Smooth muscle cell (in vitro differentiated cells): ENCODE data around the gene OGDH. TPM values are rescaled to one million over a fixed set of nuclear protein-coding genes. Genes with fewer than 3 reads are reported as not detected.

ENCODE experiments used
- DNase-seq: peaks from one replicate; lab custom pipeline; 2025; ENCODE audit not compliant: unreplicated experiment; lab: John Stamatoyannopoulos, UW
- H2AFZ ChIP-seq: fragments of 200-600 bp; sonication (generic); 2 replicates; pipeline ENCODE4 v1.6.0; 2016; ENCODE audit warnings: antibody characterized with exemption, low read depth, mild to moderate bottlenecking
- H3F3A ChIP-seq: fragments of 200-600 bp; sonication (generic); 2 replicates; pipeline ENCODE4 v1.6.0; 2017; ENCODE audit warnings: antibody characterized with exemption, low read depth
- H3K27ac ChIP-seq: fragments of 200-600 bp; sonication (generic); 2 replicates; pipeline ENCODE4 v1.5.1; 2016; ENCODE audit warnings: low read depth, mild to moderate bottlenecking
- H3K27me3 ChIP-seq: fragments of 200-600 bp; sonication (generic); 2 replicates; pipeline ENCODE4 v1.6.1; 2016; ENCODE audit warnings: low read depth, mild to moderate bottlenecking
- H3K36me3 ChIP-seq: fragments of 200-600 bp; sonication (generic); 2 replicates; pipeline ENCODE4 v1.5.1; 2016; ENCODE audit warnings: low read depth
- H3K4me1 ChIP-seq: fragments of 200-600 bp; sonication (generic); 2 replicates; pipeline ENCODE4 v1.5.1; 2016; ENCODE audit warnings: low read depth
- H3K4me2 ChIP-seq: fragments of 200-600 bp; sonication (generic); 2 replicates; pipeline ENCODE4 v1.6.0; 2016; ENCODE audit warnings: mild to moderate bottlenecking
- H3K4me3 ChIP-seq: fragments of 200-600 bp; sonication (generic); 2 replicates; pipeline ENCODE4 v1.5.1; 2016; ENCODE audit warnings: mild to moderate bottlenecking
- H3K79me2 ChIP-seq: fragments of 200-600 bp; sonication (generic); 2 replicates; pipeline ENCODE4 v1.6.0; 2016; ENCODE audit warnings: low read depth, mild to moderate bottlenecking
- H3K9ac ChIP-seq: fragments of 200-600 bp; sonication (generic); 2 replicates; pipeline ENCODE4 v1.6.0; 2016; ENCODE audit warnings: low read depth
- H3K9me3 ChIP-seq: fragments of 200-600 bp; sonication (generic); replicated peaks from 2 replicates; pipeline ENCODE4 v1.5.1; 2016; ENCODE audit warnings: low read depth
- H4K20me1 ChIP-seq: fragments of 200-600 bp; sonication (generic); 2 replicates; pipeline ENCODE4 v1.6.0; 2016; ENCODE audit warnings: low read depth
- WGBS: methylation state at CpG from one replicate; pipeline ENCODE4 v1.1.7; 2016; ENCODE audit warnings: low lambda C conversion rate; 5-methylcytosine and 5-hydroxymethylcytosine counted together
- polyA plus RNA-seq: library from polyadenylated mRNA; unstranded; fragments of >200 nt; fragmentation: Nextera tagmentation; extraction: Ambion mirVana; gene quantifications from 2 replicates; pipeline ENCODE4 v1.2.1, GENCODE V29; 2016
- total RNA-seq: library from RNA; depleted of rRNA; stranded (reverse); fragments of >200 nt; gene quantifications from 2 replicates; pipeline ENCODE4 v1.2.3, GENCODE V29; 2014
- TF ChIP-seq, protein P1 (sequence below): fragments of 200-600 bp; sonication (generic); IDR thresholded peaks from 2 replicates; pipeline ENCODE4 v1.5.1; 2017; ENCODE audit warnings: borderline replicate concordance, mild to moderate bottlenecking, antibody characterized with exemption; ENCODE audit not compliant: insufficient read depth, poor library complexity, severe bottlenecking

Gene OGDH
- total and polyA plus RNA-seq, 2 experiments from 2014 or later, result 32.6 to 34.2 TPM

GRCh38 chr7:44738051-44738723, 131.8 kb downstream of the OGDH start:
- no peaks in the 10 kb centered on the region for H3K36me3 ChIP-seq
- H3K4me3 ChIP-seq, result no peak overlapping the region
- TF ChIP-seq, protein P1, sequence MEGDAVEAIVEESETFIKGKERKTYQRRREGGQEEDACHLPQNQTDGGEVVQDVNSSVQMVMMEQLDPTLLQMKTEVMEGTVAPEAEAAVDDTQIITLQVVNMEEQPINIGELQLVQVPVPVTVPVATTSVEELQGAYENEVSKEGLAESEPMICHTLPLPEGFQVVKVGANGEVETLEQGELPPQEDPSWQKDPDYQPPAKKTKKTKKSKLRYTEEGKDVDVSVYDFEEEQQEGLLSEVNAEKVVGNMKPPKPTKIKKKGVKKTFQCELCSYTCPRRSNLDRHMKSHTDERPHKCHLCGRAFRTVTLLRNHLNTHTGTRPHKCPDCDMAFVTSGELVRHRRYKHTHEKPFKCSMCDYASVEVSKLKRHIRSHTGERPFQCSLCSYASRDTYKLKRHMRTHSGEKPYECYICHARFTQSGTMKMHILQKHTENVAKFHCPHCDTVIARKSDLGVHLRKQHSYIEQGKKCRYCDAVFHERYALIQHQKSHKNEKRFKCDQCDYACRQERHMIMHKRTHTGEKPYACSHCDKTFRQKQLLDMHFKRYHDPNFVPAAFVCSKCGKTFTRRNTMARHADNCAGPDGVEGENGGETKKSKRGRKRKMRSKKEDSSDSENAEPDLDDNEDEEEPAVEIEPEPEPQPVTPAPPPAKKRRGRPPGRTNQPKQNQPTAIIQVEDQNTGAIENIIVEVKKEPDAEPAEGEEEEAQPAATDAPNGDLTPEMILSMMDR, result no peak
- no peak for DNase-seq
- H3K9ac ChIP-seq, result no peak overlapping the region
- H3K27me3 ChIP-seq, result no peaks in the 10 kb centered on the region
- H4K20me1 ChIP-seq, result no peaks in the 10 kb centered on the region
- H3F3A ChIP-seq, result peaks cover 5% of the 10 kb centered on the region
- no peak overlapping the region for H3K4me2 ChIP-seq
- H3K79me2 ChIP-seq, result no peaks in the 10 kb centered on the region
- no peaks in the 10 kb centered on the region for H3K9me3 ChIP-seq
- no peak overlapping the region for H3K27ac ChIP-seq
- WGBS, result 91% methylated on average over 4 of the region's 4 CpGs
- H2AFZ ChIP-seq, result no peak overlapping the region
- no peaks in the 10 kb centered on the region for H3K4me1 ChIP-seq

DNA sequence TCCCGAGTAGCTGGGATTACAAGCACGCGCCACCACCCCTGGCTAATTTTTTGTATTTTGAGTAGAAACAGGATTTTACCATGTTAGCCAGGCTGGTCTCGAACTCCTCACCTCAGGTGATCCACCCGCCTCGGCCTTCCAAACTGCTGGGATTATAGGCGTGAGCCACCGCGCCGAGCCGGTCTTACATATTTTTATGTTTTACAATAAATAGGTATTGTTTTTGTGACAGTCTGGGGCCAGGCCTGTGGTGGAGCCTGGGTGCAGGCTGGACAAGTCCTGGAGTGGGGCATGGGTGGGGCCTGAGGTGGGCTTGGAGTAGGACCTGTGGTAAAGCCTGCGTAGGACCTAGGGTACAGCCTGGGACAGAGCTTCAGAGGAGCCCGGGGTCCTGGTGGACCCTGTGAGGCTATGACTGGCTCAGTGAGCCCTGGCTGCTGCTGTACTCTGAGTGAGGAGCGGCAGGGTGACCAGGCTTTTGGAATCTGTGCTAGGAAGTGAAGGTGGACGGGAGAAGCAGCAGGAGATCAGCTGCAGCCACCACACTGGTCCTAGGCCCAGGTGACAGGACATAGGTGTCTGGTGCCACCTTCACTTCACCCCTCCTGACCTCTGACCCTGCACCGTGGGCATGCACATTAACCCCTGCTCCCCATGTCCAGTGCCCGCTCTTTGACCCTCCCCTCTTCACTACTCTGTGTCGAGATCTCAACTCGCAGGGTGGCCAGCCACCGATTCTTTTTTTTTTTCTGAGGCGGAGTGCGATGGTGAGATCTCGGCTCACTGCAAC, 132.6 kb downstream of the OGDH start:
- no peaks in the 10 kb centered on the region for H3K9me3 ChIP-seq
- H3F3A ChIP-seq, result peaks cover 5% of the 10 kb centered on the region
- no peak for DNase-seq
- H2AFZ ChIP-seq, result no peak overlapping the region
- no peak overlapping the region for H3K9ac ChIP-seq
- H3K27ac ChIP-seq, result no peak overlapping the region
- no peaks in the 10 kb centered on the region for H3K27me3 ChIP-seq
- H3K36me3 ChIP-seq, result no peaks in the 10 kb centered on the region
- TF ChIP-seq, protein P1, result no peak
- no peaks in the 10 kb centered on the region for H3K4me1 ChIP-seq
- H4K20me1 ChIP-seq, result no peaks in the 10 kb centered on the region
- no peak overlapping the region for H3K4me2 ChIP-seq
- WGBS, result 95% methylated on average over 23 of the region's 23 CpGs
- H3K4me3 ChIP-seq, result no peak overlapping the region
- H3K79me2 ChIP-seq, result no peaks in the 10 kb centered on the region

DNA sequence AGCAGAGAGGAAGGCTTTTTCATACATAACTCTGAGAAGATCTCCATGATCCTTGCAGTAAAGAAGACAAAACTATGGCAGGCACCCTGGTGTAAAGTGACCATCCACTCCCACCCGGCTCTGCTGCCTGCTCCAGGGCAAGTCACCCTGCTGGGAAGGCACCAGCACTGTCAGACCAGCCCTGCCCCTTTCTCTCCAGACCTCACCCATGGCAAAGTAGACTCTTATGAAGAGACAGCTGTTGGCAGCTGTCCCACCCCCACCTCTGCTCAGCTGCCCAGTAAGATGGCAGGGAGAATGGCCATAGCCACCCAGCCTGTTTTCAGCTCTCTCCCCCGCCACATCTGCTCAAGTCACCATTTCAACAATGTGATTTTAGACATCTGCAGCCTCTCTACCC, 133.6 kb downstream of the OGDH start:
- Histone ChIP-seq H3K36me3 (no peaks in the 10 kb centered on the region), H4K20me1 (no peaks in the 10 kb centered on the region), H2AFZ (no peak overlapping the region), H3K9me3 (no peaks in the 10 kb centered on the region), H3K9ac (no peak overlapping the region), H3K4me2 (no peak overlapping the region), H3K4me3 (no peak overlapping the region), H3K4me1 (no peaks in the 10 kb centered on the region), H3K27ac (no peak overlapping the region), H3K27me3 (no peaks in the 10 kb centered on the region), H3K79me2 (no peaks in the 10 kb centered on the region), H3F3A (peaks cover 5% of the 10 kb centered on the region)
- DNase-seq, result no peak
- 96% methylated on average over 2 of the region's 2 CpGs for WGBS
- TF ChIP-seq, protein P1, result no peak

DNA sequence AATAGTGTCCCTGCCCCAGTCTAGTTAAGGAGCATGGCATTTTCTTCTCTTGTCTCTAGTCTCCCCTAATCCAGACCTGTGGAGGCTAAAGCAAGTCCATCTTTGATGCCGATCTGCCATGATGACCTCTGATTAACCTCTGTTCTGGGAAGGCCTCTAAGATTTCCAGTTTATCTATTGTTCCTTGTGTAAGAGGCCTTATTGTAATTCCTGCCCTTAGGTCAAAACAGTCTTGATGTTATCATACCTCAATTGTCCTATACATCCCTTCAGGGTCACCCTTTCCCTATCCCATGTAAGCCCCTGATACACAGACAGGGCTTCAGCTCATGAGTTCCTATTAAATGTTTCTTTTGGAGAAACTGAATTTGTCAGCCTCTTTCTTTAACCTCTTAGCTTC, 137.3 kb downstream of the OGDH start:
- Histone ChIP-seq H3F3A (no peaks in the 10 kb centered on the region), H3K27me3 (no peaks in the 10 kb centered on the region), H2AFZ (peak overlapping the region; percentile 19), H4K20me1 (no peaks in the 10 kb centered on the region), H3K79me2 (no peaks in the 10 kb centered on the region), H3K4me2 (no peak overlapping the region), H3K9ac (no peak overlapping the region), H3K36me3 (no peaks in the 10 kb centered on the region), H3K4me3 (no peak overlapping the region), H3K4me1 (peaks cover 5% of the 10 kb centered on the region), H3K9me3 (no peaks in the 10 kb centered on the region), H3K27ac (no peak overlapping the region)
- no peak for DNase-seq
- 87% methylated on average over 1 of the region's 1 CpG for WGBS
- TF ChIP-seq, protein P1, result no peak
